SH-SY5Y (cell line): ENCODE data around the gene ZNF317.

ENCODE experiments used
- GATA2 ChIP-seq: IDR thresholded peaks from 2 replicates; pipeline ENCODE4 v1.6.1; 2011; ENCODE audit warnings: mild to moderate bottlenecking, low read depth, low read length
- GATA3 ChIP-seq: IDR thresholded peaks from 2 replicates; pipeline ENCODE4 v1.6.1; 2011; ENCODE audit warnings: low read depth, mild to moderate bottlenecking, low read length, moderate library complexity

Gene ZNF317

DNA sequence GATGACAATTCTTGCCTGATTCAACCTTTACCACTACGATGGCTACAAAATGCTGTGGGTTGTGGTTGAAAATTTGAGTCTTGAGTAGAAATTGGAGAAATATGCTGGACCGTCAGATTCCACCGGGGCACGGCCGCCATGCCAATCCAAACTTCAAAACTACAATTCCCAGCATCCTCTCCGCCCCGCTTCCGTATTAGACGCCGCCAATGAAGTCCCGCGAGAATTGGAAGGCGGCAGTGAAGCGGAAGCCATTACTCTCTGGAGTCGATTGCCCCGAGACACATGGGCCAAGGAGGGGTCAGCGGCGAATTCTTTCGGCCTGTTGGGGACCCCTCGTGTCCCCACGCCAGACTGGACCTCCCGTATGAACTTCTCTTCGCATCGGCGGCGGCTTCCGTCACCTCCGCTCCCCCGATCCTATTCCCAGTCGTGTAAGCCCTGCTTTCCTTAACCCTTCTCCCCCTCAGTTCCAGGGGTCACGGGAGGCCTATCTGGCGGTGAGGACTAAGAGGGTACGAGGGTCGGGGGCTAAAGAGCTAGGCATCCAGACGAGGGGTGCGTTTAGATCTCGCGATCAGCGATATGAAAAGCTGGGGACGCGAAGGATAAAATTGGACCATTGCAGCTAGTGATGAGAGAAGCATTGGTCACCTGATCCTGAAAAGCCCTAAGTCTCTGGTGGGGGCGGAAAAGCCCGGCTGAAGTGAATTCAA lies at the start of gene ZNF317:
Gene ZNF317, plus strand, starts transcription at position 239 of the 716 bp plus-strand sequence. CDS start 15,620 bp downstream, outside the sequence.
- TF ChIP-seq GATA2 (no peak), GATA3 (no peak)

GRCh38 chr19:9107375-9107774 lies 32.8 kb upstream of the ZNF317 start, which contains the start of gene OR7G2:
Gene OR7G2 (minus strand): TSS chr19:9107475. CDS start chr19:9103243, 4,232 bp downstream.
- TF ChIP-seq GATA3 (no peak), GATA2 (no peak)

DNA sequence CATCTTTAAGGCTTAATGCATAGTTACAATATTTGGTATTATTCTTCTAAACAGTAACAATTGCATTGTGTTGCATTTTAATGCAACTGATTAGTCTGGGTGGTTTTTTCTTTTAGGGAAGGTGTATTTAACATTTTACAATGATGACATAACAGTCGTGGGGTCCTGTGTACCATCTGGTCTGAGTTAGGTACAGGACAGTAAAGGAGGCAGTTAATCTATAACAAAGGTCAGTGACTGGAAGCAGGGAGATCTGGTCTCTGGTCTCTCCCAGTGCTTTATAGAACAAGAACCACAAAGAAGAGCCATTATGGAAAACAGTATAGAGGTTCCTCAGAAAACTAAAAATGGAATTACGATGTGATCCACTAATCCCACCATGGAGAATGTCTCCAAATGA lies 30.2 kb upstream of the ZNF317 start:
- TF ChIP-seq GATA3 (no peak), GATA2 (no peak)

GRCh38 chr19:9115307-9115813 lies 24.8 kb upstream of the ZNF317 start, which contains the start of gene OR7G1:
Gene OR7G1 (minus strand): TSS chr19:9115763. CDS start chr19:9115763, 0 bp downstream.
- TF ChIP-seq GATA2, result no peak
- TF ChIP-seq GATA3, result no peak

- TF ChIP-seq GATA2 (no peak), GATA3 (no peak)
Measured at GRCh38 chr19:9116547-9116946, 23.6 kb upstream of the ZNF317 start.

DNA sequence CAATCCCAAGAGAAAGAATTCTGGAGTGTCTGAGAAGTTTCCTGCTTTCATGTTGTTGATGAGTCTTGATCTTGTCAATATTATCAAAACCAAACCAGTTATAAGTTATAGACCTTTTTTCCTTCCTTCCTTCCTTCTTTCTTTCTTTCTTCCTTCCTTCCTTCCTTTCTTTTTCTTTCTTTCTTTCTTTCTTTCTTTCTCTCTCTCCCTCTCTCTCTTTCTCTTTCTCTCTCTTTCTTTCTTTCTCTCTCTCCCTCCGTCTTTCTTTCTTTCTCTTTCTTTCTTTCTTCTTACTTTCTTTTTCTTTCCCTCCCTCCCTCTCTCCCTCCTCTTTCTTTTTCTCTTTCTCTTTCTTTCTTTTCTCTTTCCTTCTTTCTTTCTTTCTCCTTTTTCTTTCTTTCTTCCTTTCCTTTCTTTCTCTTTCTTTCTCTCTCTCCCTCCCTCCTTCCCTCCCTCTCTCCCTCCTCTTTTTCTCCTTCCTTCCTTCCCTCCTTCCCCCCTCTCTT lies 13.2 kb upstream of the ZNF317 start, which contains the start of gene OR7G3:
Gene OR7G3, minus strand, starts transcription at position 51 of the 506 bp plus-strand sequence. Its CDS starts 0 bp downstream, at position 51.
- no peak for TF ChIP-seq GATA3
- TF ChIP-seq GATA2, result no peak

DNA sequence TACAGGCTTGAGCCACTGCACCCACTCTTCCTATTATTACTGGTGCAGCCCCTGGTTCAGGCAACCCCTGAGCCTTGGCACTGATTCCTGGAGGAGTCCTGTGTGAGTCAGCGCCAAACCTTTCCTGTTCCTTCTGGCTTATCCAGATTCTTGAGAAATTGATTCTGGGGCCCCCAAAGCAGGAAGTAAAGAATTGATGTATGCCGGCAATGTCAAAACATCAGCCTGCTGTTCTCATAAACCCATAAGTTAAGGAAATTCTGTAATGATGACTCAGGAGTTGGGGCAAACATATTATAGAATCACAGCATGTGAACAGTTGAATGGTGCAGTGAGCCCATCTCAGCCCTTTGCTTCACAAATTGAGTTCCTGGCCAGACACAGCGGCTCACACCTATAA lies 12.0 kb upstream of the ZNF317 start:
- no peak for TF ChIP-seq GATA2
- no peak for TF ChIP-seq GATA3

- no peak for TF ChIP-seq GATA2
- no peak for TF ChIP-seq GATA3
Measured at GRCh38 chr19:9130965-9131364, 9.2 kb upstream of the ZNF317 start.

- TF ChIP-seq GATA3, result no peak
- TF ChIP-seq GATA2, result no peak
Measured at GRCh38 chr19:9132422-9132821, 7.8 kb upstream of the ZNF317 start.

- TF ChIP-seq GATA3 (no peak), GATA2 (no peak)
Measured at GRCh38 chr19:9139609-9140158, 513 bp upstream of the ZNF317 start.

- TF ChIP-seq GATA3, result no peak
- no peak for TF ChIP-seq GATA2
Measured at GRCh38 chr19:9144920-9145319, 4.7 kb downstream of the ZNF317 start.

DNA sequence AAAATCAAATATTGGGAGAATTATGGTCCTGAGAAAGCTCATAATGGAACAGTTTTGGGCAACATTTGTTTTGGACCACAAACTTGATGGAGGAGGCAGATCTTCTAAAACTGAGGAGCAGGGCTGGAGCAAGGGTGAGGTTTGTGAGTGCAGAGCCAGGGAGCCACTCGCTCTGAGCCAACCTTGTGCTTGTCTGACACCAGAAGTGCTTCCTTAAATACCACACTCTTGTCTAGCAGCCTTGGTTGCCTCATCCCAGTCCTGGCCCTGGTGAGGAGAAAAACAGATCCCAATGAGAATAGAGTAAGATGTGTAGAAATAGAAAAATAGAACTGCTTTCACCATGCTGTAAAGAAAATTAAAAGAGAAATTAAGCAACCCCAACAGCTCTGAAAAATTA lies 6.7 kb downstream of the ZNF317 start:
- TF ChIP-seq GATA3, result no peak
- no peak for TF ChIP-seq GATA2

DNA sequence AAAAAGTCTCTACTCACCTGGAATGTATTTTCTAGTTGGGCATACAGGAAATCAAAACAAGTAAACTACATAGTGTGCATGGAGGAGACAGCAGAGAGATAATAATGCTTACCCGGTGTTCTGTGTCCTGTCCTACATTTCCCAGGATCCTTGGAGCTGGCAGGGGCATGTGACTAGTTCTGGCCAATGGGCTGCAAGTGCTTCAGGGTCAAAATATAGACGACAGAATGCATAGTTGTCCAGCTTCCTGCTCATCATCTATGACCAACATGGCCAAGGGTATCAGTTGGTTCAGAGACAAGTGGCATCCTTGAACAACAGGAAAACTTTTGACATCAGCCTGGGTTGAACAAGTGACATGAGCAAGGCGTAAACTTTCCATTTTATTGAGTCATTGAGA lies 8.5 kb downstream of the ZNF317 start:
- TF ChIP-seq GATA2, result no peak
- no peak for TF ChIP-seq GATA3

GRCh38 chr19:9149997-9150396 lies 9.8 kb downstream of the ZNF317 start:
- no peak for TF ChIP-seq GATA2
- no peak for TF ChIP-seq GATA3

- TF ChIP-seq GATA2 (no peak), GATA3 (no peak)
Measured at GRCh38 chr19:9150650-9151049, 10.5 kb downstream of the ZNF317 start.
